Measurements from ENCODE around the gene FAM47E.

Gene FAM47E

DNA sequence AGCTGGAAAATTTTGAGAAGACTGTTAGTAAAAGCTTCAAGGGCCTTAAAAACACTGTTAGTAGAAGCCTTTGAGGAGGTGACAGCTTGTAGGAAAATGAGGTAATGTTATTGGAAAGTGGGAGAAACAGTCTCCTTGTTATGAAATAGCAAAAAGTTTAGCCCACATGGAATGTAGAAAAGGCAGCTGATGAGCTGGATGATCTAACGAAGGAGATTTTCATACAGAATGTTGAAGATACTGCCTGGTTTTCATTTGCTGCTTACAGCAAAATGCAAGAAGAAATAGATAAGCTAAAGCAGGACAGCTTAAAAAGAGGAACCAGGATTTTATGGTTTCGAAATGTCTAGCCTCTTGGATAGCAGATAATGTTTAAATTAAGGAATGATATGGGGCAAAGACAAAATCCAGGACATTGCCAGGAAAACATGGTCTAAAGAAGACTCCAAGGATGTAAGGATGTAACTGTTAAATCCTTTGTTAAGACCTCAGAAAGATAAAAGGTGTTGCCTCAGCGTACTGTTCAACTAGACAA is 44.8 kb downstream of the FAM47E start:
- no peak overlapping the region for H3K4me2 ChIP-seq
- H3K9me3 ChIP-seq = peaks cover 36% of the 10 kb centered on the region
- no peak overlapping the region for H3K9ac ChIP-seq

DNA sequence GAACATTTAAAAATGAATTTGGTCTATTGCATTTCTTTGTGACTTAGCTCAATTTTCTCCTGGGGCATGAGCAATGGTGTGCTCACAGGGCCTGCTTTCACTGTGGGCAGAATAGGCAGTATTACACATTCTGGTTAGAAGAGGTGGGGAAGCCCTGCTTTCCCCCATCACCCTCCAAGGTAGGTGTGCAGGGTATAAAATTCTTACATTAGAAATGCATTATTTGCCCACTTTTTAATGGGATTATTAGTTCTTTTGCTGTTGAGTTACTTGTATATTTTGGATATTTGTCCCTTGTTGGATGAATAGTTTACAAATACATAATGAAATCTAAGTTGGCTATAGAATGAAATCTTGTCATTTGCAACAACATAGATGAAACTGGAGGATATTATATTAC is 46.7 kb downstream of the FAM47E start:
- no peaks in the 10 kb centered on the region for H3K27me3 ChIP-seq
- no peaks in the 10 kb centered on the region for H4K20me1 ChIP-seq
- H3K27ac ChIP-seq = no peak overlapping the region
- no peak overlapping the region for H3K4me2 ChIP-seq
- H3K4me1 ChIP-seq = no peaks in the 10 kb centered on the region
- no peak for TF ChIP-seq Cebpa-rat (IDR thresholded peaks at IDR 0.05)
- H3K36me3 ChIP-seq = no peaks in the 10 kb centered on the region
- H3K4me3 ChIP-seq = no peak overlapping the region
- H3K9me3 ChIP-seq = peaks cover 36% of the 10 kb centered on the region
- H3K9ac ChIP-seq = no peak overlapping the region

More for the DNA sequence above, 44.8 kb downstream of the FAM47E start:
- H3K4me3 ChIP-seq = no peak overlapping the region
- no peaks in the 10 kb centered on the region for H3K27me3 ChIP-seq
- no peak for TF ChIP-seq Cebpa-rat (IDR thresholded peaks at IDR 0.05)
- H3K4me1 ChIP-seq = no peaks in the 10 kb centered on the region
- no peaks in the 10 kb centered on the region for H4K20me1 ChIP-seq
- no peak overlapping the region for H3K27ac ChIP-seq
- H3K36me3 ChIP-seq = no peaks in the 10 kb centered on the region

DNA sequence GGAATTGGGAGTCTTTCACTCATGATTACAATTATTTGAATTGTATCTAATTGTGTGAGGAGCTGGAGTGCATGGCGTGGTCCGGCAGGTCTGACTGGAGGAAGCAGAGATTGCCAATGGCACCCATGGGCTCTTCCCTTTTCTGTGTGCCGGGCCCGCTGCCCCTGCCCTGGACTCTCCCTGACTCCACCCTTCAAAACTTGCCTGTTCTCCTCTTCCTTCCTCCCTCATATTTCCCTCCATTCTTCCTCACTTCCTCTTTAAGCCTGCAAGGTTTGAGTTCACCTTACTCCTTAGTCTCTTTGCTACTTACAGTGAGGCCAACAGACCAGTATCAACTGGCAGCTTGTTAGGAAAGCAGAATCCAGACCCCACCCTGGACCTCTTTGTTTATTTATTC is 48.5 kb downstream of the FAM47E start:
- H3K4me1 ChIP-seq = peaks cover 6% of the 10 kb centered on the region
- H3K27me3 ChIP-seq = no peaks in the 10 kb centered on the region
- no peak overlapping the region for H3K9ac ChIP-seq
- no peak overlapping the region for H3K4me3 ChIP-seq
- no peak overlapping the region for H3K27ac ChIP-seq
- H3K4me2 ChIP-seq = no peak overlapping the region
- H3K9me3 ChIP-seq = peaks cover 36% of the 10 kb centered on the region
- H3K36me3 ChIP-seq = no peaks in the 10 kb centered on the region
- H4K20me1 ChIP-seq = no peaks in the 10 kb centered on the region
- no peak for TF ChIP-seq Cebpa-rat (IDR thresholded peaks at IDR 0.05)

DNA sequence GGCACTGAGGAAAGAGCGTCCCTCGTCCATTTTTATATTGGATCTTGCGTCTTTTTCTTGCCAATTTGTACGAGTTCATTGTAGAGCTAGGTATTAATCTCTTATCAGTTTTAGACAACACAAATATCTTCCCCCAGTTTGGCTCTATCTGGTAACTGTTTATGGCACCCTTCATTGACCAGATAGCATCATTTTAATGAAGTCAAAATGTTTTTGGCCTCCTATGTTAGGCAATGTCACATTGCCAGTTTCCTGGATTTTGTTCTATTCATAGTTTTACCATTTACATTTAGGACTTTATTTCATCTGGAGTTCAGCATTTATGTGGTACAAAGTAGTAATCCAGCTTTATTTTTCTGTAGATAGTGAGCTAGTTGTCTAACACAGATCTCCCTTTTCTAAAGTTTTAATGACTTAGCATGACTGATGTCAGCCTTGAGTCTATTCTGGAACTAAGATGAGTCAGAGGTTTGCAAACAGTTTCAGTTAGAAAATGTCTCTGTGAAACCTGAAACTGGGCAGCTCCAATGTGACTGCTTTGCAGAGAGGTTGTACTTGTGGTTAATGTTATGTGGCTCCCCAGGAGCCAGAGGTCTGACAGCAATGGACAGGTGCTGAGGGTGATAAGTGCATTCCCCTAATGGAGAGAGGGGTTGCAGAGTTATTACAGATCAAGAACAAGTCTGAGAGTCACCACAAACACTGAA is 49.7 kb downstream of the FAM47E start:
- Histone ChIP-seq H3K9me3 (peaks cover 38% of the 10 kb centered on the region), H3K9ac (no peak overlapping the region), H3K4me1 (peaks cover 13% of the 10 kb centered on the region), H3K27me3 (no peaks in the 10 kb centered on the region), H3K4me3 (no peak overlapping the region), H3K27ac (no peak overlapping the region), H3K36me3 (no peaks in the 10 kb centered on the region), H4K20me1 (no peaks in the 10 kb centered on the region), H3K4me2 (no peak overlapping the region)
- no peak for TF ChIP-seq Cebpa-rat (IDR thresholded peaks at IDR 0.05)

DNA sequence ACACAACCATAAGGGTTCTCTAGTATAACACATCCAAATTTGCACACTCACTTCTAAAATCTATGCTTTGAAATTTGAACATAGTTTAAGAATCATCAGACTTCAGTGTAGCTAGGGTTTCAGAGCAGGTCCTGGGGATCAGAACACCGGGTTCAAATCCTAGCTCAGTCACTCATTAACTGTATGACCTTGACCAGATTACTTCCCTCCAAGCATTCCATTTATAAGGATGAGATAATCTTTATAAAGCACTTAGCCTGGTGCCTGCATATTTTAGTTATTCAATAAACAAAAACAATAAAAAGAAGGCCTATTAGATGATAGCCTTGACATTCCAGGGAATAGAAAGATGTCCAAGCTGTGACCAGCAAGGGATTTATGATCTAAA is 50.2 kb downstream of the FAM47E start:
- Histone ChIP-seq H3K27me3 (no peaks in the 10 kb centered on the region), H3K4me1 (peaks cover 13% of the 10 kb centered on the region), H4K20me1 (no peaks in the 10 kb centered on the region), H3K36me3 (no peaks in the 10 kb centered on the region), H3K9me3 (peaks cover 38% of the 10 kb centered on the region), H3K27ac (no peak overlapping the region), H3K4me2 (no peak overlapping the region), H3K9ac (no peak overlapping the region), H3K4me3 (no peak overlapping the region)
- no peak for TF ChIP-seq Cebpa-rat (IDR thresholded peaks at IDR 0.05)

DNA sequence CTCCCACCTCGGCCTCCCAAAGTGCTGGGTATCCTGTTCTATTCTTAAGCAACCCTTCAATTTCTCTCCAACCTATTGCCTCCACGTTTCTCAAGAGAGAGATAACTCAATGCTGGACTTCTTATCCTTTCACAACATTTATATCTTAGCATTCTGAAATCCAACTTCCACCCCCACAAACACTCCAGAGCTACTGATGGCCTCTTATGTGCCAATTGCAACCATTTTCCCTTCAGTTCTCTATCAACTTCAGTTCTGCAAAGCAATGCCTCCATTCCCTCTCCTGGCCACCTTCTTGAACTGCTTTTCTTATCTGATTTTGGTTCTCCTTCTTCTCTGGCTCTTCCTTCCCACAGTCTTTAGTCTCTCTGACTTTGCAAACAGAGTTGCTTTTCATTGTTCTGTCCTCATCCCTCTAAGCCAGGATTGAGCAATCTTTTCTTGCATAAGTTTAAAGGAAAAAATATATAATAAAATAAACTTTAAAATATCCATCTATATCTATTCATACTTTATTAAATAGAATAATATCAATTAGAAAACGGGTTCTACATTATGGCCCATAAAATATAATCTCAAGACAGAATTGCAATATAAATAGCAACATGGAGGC is 51.4 kb downstream of the FAM47E start:
- TF ChIP-seq Cebpa-rat (IDR thresholded peaks at IDR 0.05) = no peak
- H3K4me2 ChIP-seq = no peak overlapping the region
- H3K9me3 ChIP-seq = peaks cover 32% of the 10 kb centered on the region
- H4K20me1 ChIP-seq = no peaks in the 10 kb centered on the region
- no peaks in the 10 kb centered on the region for H3K36me3 ChIP-seq
- H3K27ac ChIP-seq = no peak overlapping the region
- H3K4me3 ChIP-seq = no peak overlapping the region
- no peak overlapping the region for H3K9ac ChIP-seq
- peaks cover 13% of the 10 kb centered on the region for H3K4me1 ChIP-seq
- H3K27me3 ChIP-seq = no peaks in the 10 kb centered on the region

DNA sequence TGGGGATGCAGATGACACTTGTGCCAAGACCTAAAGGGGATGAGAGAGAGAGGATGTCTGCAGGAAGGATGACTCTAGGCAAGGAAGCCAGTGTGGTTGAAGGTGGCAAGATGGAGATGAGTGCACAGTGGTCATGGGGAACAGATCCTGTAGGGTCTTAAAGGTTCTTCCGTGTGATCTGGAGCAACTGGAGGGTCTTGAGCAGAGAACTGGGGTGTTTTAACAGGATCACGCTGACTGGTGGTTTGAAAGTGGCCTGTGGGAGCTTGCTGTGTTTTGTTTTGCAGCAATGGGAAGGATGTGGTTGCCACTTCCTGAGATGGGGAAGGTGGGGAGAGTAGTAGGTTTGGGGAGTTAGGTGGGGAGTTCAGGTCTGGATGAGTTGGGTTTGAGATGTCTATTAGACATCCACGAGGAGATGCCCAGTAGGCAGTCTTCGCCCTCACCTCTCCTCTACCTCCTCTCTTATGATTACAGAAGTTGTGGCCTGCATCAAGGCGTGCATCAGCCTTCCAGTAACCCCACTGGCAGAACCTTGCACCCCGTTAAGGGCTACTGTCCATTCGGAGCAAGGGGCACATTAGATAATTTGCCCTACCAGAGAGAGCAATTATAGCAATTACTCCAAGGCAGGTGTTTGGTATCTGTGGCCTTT is 53.6 kb downstream of the FAM47E start:
- H3K36me3 ChIP-seq = no peaks in the 10 kb centered on the region
- H3K4me1 ChIP-seq = peaks cover 13% of the 10 kb centered on the region
- H3K27me3 ChIP-seq = no peaks in the 10 kb centered on the region
- no peak overlapping the region for H3K27ac ChIP-seq
- TF ChIP-seq Cebpa-rat (IDR thresholded peaks at IDR 0.05) = no peak
- H3K9me3 ChIP-seq = peaks cover 16% of the 10 kb centered on the region
- peak overlapping the region; percentile 76 for H3K4me3 ChIP-seq
- H3K9ac ChIP-seq = peak overlapping the region; percentile 69; the same call in 1 of the 2 replicates
- H4K20me1 ChIP-seq = no peaks in the 10 kb centered on the region
- H3K4me2 ChIP-seq = peak overlapping the region; percentile 69

DNA sequence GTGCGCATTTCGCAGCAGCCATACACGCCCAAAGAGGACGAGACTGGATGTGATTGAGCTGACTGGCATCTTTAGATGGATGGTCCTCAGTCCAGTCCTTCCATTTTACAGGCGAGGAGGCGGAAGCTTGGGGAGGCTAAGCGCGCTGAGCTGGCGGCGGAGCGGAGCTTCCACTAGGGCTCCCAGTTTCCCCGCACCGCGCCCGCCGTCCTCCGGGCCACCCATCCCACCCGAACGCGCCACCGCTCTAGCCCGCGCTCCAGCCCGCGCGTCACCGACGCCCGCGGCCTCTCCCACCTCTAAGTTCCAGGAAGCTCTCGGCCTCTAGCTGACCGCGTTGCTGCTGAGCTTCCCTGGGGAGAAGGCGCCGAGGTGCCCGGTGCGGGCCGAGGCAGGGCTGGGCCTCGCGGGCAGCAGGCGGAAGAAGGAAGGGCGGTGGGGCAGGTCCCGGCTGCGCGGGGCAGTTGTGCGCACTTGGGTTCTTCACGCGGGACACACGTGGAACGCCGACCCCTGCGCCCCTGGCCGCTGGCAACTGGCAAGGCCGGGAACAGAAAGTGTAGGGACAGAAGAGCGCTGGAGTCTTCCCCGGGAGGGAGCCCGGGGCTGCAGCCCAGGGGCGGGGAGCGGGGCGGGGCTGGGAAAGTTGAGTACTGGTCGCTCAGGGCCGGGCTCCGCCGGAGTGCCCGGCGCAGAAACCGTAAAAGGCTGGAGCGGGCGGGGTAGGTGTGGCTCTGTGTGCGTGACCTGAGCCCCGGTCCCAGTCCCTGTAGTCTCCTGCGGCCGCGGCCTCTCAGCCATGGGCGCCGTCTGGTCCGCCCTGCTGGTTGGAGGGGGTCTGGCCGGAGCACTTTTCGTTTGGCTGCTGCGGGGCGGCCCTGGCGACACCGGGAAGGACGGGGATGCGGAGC is 54.7 kb downstream of the FAM47E start, which contains the start of gene STBD1:
TSS of gene STBD1 (plus strand) at position 763 of the 911 bp plus-strand sequence. CDS start at position 800, 37 bp downstream.
- TF ChIP-seq Cebpa-rat (IDR thresholded peaks at IDR 0.05) = no peak
- Histone ChIP-seq H3K9ac (peak within 1 kb of the TSS; percentile 69), H3K27ac (peak within 1 kb of the TSS; percentile 44; the same call in 1 of the 2 replicates), H3K27me3 (no peaks in the 10 kb centered on the region), H3K4me2 (peak within 1 kb of the TSS; percentile 69), H4K20me1 (no peaks in the 10 kb centered on the region), H3K4me1 (peaks cover 13% of the 10 kb centered on the region), H3K4me3 (peak within 1 kb of the TSS; percentile 76), H3K9me3 (peaks cover 16% of the 10 kb centered on the region), H3K36me3 (no peaks in the 10 kb centered on the region)
